ENCODE data around the gene NEXN. TPM values are rescaled to one million over a fixed set of nuclear protein-coding genes. Genes with fewer than 3 reads are reported as not detected.

Gene NEXN
- total and polyA plus RNA-seq, 11 donors, result 224 to 935 (median 370) TPM

- intact Hi-C loops (cut with DNase I), result no loop called here
- no peak for TF ChIP-seq POLR2A (IDR thresholded peaks at IDR 0.05)
- TF ChIP-seq CTCF (IDR thresholded peaks at IDR 0.05), result no peak
- no peak for DNase-seq
- no peak for ATAC-seq
- Histone ChIP-seq H3K9me3 (no peaks in the 10 kb centered on the region), H3K4me1 (peaks cover 0 to 11% (median 0%) of the 10 kb centered on the region in 12 donors), H3K27me3 (no peaks in the 10 kb centered on the region), H3K36me3 (peaks cover 0 to 100% (median 100%) of the 10 kb centered on the region in 9 donors), H3K27ac (no peak overlapping the region), H3K4me3 (no peak overlapping the region)
- 84 to 93% (median 92%) methylated on average over 3 of the region's 3 CpGs for WGBS, 4 donors
These were observed 67.3 kb downstream of the NEXN start for GRCh38 chr1:77955709-77956108.

GRCh38 chr1:77956464-77956863 lies 68.0 kb downstream of the NEXN start:
- no peak for DNase-seq
- Histone ChIP-seq H3K27me3 (no peaks in the 10 kb centered on the region), H3K9me3 (no peaks in the 10 kb centered on the region), H3K27ac (no peak overlapping the region), H3K4me3 (no peak overlapping the region), H3K4me1 (peaks cover 0 to 3% (median 0%) of the 10 kb centered on the region in 12 donors), H3K36me3 (peaks cover 0 to 100% (median 100%) of the 10 kb centered on the region in 9 donors)
- no peak for TF ChIP-seq CTCF (IDR thresholded peaks at IDR 0.05)
- no peak for TF ChIP-seq POLR2A (IDR thresholded peaks at IDR 0.05)
- intact Hi-C loops (cut with DNase I), result no loop called here
- ATAC-seq, result no peak
- 76 to 82% (median 79%) methylated on average over 3 of the region's 3 CpGs for WGBS, 4 donors

- no peak overlapping the region for H3K4me3 ChIP-seq
- no peak for DNase-seq
- no peak for TF ChIP-seq CTCF (IDR thresholded peaks at IDR 0.05)
- TF ChIP-seq POLR2A (IDR thresholded peaks at IDR 0.05), result no peak
- no peak overlapping the region for H3K27ac ChIP-seq
- H3K36me3 ChIP-seq, result peaks cover 0 to 100% (median 100%) of the 10 kb centered on the region in 9 donors
- H3K9me3 ChIP-seq, result no peaks in the 10 kb centered on the region
- H3K4me1 ChIP-seq, result no peaks in the 10 kb centered on the region
- ATAC-seq, result no peak
- intact Hi-C loops (cut with DNase I), result no loop called here
- no peaks in the 10 kb centered on the region for H3K27me3 ChIP-seq
These were observed 70.0 kb downstream of the NEXN start for GRCh38 chr1:77958391-77958790.

GRCh38 chr1:77958850-77959249 lies 70.4 kb downstream of the NEXN start:
- Histone ChIP-seq H3K9me3 (no peaks in the 10 kb centered on the region), H3K4me3 (no peak overlapping the region), H3K27ac (no peak overlapping the region), H3K4me1 (no peaks in the 10 kb centered on the region), H3K27me3 (no peaks in the 10 kb centered on the region), H3K36me3 (peaks cover 0 to 100% (median 100%) of the 10 kb centered on the region in 9 donors)
- DNase-seq (no peak), ATAC-seq (no peak)
- intact Hi-C loops (cut with DNase I), result no loop called here
- 92 to 97% (median 94%) methylated on average over 2 of the region's 2 CpGs for WGBS, 4 donors
- no peak for TF ChIP-seq POLR2A (IDR thresholded peaks at IDR 0.05)
- no peak for TF ChIP-seq CTCF (IDR thresholded peaks at IDR 0.05)

Measured in heart left ventricle (tissue), 16 donors.